Cardiac fibroblast (primary cell): ENCODE measurements around the gene EXD2.
A peak's percentile ranks its signal among the peaks of the same experiment; 100 is the strongest.

Experiments used
- DNase-seq, 2 donors: peaks; one replicate each; pipeline versions ENCODE4 v3.0.0 to v3.0.0-alpha.2; 2010; ENCODE audit warnings: low read depth in 2 of 2
- H3K4me3 ChIP-seq, 2 donors: replicated peaks in 1 of 2; 1 replicate in 1 of 2; 2 replicates in 1 of 2; pipeline ENCODE4 v1.5.1; 2011; ENCODE audit warnings: low read depth in 2 of 2, low read length in 2 of 2, mild to moderate bottlenecking in 2 of 2, moderate library complexity in 1 of 2
- TF ChIP-seq, protein P1 (sequence below): IDR thresholded peaks from one replicate; pipeline ENCODE4 v1.5.1; 2011; ENCODE audit warnings: low read depth, mild to moderate bottlenecking, low read length, inconsistent platforms

Gene EXD2

GRCh38 chr14:69263771-69264170 is 72.5 kb downstream of the EXD2 start:
- DNase-seq, result no peak
- H3K4me3 ChIP-seq, result no peak overlapping the region
- TF ChIP-seq, protein P1, sequence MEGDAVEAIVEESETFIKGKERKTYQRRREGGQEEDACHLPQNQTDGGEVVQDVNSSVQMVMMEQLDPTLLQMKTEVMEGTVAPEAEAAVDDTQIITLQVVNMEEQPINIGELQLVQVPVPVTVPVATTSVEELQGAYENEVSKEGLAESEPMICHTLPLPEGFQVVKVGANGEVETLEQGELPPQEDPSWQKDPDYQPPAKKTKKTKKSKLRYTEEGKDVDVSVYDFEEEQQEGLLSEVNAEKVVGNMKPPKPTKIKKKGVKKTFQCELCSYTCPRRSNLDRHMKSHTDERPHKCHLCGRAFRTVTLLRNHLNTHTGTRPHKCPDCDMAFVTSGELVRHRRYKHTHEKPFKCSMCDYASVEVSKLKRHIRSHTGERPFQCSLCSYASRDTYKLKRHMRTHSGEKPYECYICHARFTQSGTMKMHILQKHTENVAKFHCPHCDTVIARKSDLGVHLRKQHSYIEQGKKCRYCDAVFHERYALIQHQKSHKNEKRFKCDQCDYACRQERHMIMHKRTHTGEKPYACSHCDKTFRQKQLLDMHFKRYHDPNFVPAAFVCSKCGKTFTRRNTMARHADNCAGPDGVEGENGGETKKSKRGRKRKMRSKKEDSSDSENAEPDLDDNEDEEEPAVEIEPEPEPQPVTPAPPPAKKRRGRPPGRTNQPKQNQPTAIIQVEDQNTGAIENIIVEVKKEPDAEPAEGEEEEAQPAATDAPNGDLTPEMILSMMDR, result no peak

GRCh38 chr14:69266572-69267345 is 75.5 kb downstream of the EXD2 start:
- DNase-seq, result no peak
- H3K4me3 ChIP-seq, result no peak overlapping the region
- TF ChIP-seq, protein P1, result no peak

DNA sequence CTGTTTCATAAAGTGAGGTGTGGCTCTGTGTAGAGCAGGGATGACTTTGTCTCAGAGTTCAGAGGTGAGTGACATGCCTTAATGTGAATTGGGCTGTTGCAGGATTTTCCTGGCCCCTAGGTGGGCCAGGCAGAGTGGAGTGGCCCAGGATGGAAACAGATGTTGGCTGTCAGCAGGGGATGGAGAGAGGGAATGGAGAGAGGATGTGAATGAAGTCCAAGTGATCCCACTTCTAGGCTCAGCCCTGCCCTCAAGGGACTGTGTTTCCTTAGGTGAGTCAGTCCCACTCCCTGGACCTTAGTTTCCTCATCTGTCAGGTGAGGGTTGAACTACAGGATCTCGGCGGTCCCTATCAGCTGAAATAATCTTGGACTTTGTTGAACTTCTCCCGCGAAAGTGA is 76.2 kb downstream of the EXD2 start:
- H3K4me3 ChIP-seq, result no peak overlapping the region
- no peak for DNase-seq
- TF ChIP-seq, protein P1, result no peak

DNA sequence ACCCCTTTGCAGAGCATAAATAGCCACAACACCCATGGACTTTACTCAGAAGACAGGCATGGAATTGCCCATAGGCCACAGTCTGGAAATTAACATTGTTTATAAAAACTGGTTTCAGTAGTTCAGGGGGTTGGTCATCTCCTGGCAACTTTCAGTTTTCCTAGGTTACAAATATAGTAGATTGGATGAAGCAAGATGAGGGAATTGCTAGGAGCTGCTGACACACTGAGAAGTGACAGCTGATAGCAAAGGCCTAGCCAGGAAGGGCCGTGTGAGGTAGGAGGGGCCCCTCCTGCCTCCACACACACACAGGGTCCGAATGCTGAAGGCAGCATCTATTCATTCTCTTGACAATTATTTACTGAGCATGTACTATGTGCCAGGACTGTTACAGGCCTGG is 76.9 kb downstream of the EXD2 start:
- peak; percentile 40 to 50 for DNase-seq
- no peak overlapping the region for H3K4me3 ChIP-seq
- TF ChIP-seq, protein P1, result no peak

GRCh38 chr14:69268763-69269162 is 77.5 kb downstream of the EXD2 start:
- TF ChIP-seq, protein P1, result no peak
- peak; percentile 38 to 74 for DNase-seq
- H3K4me3 ChIP-seq, result no peak overlapping the region

- TF ChIP-seq, protein P1, result no peak
- no peak overlapping the region for H3K4me3 ChIP-seq
- DNase-seq, result no peak
Measured at GRCh38 chr14:69269381-69269780, 78.1 kb downstream of the EXD2 start.

GRCh38 chr14:69270097-69270496 is 78.8 kb downstream of the EXD2 start:
- no peak for DNase-seq
- H3K4me3 ChIP-seq, result no peak overlapping the region
- TF ChIP-seq, protein P1, result no peak
